Measurements from ENCODE around the gene CACNG8.

- TF ChIP-seq POLR2A (IDR thresholded peaks at IDR 0.05) = no peak
- TF ChIP-seq CTCF (IDR thresholded peaks at IDR 0.05) = no peak
- TF ChIP-seq POLR2AphosphoS5 (IDR thresholded peaks at IDR 0.05) = no peak
Measured at GRCh38 chr19:53962887-53963431, at the start of gene CACNG8.
